SH-SY5Y (cell line): Measurements from ENCODE around the gene TOP3A.

ENCODE experiments used
- GATA2 ChIP-seq: IDR thresholded peaks from 2 replicates; pipeline ENCODE4 v1.6.1; 2011; ENCODE audit warnings: mild to moderate bottlenecking, low read depth, low read length
- GATA3 ChIP-seq: IDR thresholded peaks from 2 replicates; pipeline ENCODE4 v1.6.1; 2011; ENCODE audit warnings: low read depth, mild to moderate bottlenecking, low read length, moderate library complexity

GRCh38 chr17:18361837-18362697 lies 47.3 kb upstream of the TOP3A start:
- TF ChIP-seq GATA2 (no peak), GATA3 (no peak)
